Nephron (organoid): ENCODE measurements around the gene BCL11A.
A peak's percentile ranks its signal among the peaks of the same experiment; 100 is the strongest.

Experiments
- H3K27ac Mint-ChIP-seq, 3 experiments: 2 replicates each; pipeline ENCODE4 v1.8.0; 2020; ENCODE audit warnings: mixed read lengths in 3 of 3, mild to moderate bottlenecking in 2 of 3, moderate library complexity in 1 of 3
- H3K27me3 Mint-ChIP-seq: 2 replicates; pipeline ENCODE4 v1.8.0; 2021; ENCODE audit warnings: low read depth, mild to moderate bottlenecking, moderate library complexity, mixed read lengths
- H3K36me3 Mint-ChIP-seq: 2 replicates; pipeline ENCODE4 v1.8.0; 2020; ENCODE audit warnings: low read depth, mixed read lengths
- H3K4me1 Mint-ChIP-seq: 2 replicates; pipeline ENCODE4 v1.8.0; 2020; ENCODE audit warnings: mixed read lengths
- H3K4me3 Mint-ChIP-seq, 3 experiments: 2 replicates each; pipeline ENCODE4 v1.8.0; 2020; ENCODE audit warnings: mild to moderate bottlenecking in 3 of 3, mixed read lengths in 3 of 3, moderate library complexity in 2 of 3
- H3K9me3 Mint-ChIP-seq: 2 replicates; pipeline ENCODE4 v1.8.0; 2020; ENCODE audit warnings: mixed read lengths
- CTCF ChIP-seq, 3 experiments: fragments of 200-600 bp; sonication (generic); IDR thresholded peaks; one replicate each; pipeline ENCODE4 v1.5.0; 2021; ENCODE audit warnings: antibody characterized with exemption in 3 of 3; ENCODE audit not compliant: unreplicated experiment in 3 of 3

The BCL11A gene

GRCh38 chr2:60490441-60490840, 63.0 kb downstream of the BCL11A start:
- Mint-ChIP-seq H3K9me3 (no peaks in the 10 kb centered on the region), H3K4me1 (peaks cover 15% of the 10 kb centered on the region), H3K27ac (no peak overlapping the region), H3K36me3 (peaks cover 27% of the 10 kb centered on the region), H3K4me3 (no peak overlapping the region), H3K27me3 (no peaks in the 10 kb centered on the region)
- TF ChIP-seq CTCF (IDR thresholded peaks at IDR 0.05; ENCODE audit: unreplicated experiment in 3 of 3) = no peak

GRCh38 chr2:60489289-60489688, 64.2 kb downstream of the BCL11A start:
- no peaks in the 10 kb centered on the region for H3K27me3 Mint-ChIP-seq
- no peak for TF ChIP-seq CTCF (IDR thresholded peaks at IDR 0.05; ENCODE audit: unreplicated experiment in 3 of 3)
- H3K27ac Mint-ChIP-seq = no peak overlapping the region

GRCh38 chr2:60488291-60488690, 65.2 kb downstream of the BCL11A start:
- no peaks in the 10 kb centered on the region for H3K27me3 Mint-ChIP-seq

More at GRCh38 chr2:60489289-60489688, 64.2 kb downstream of the BCL11A start:
- no peak overlapping the region for H3K4me3 Mint-ChIP-seq
- no peaks in the 10 kb centered on the region for H3K9me3 Mint-ChIP-seq
- H3K4me1 Mint-ChIP-seq = peaks cover 22% of the 10 kb centered on the region
- H3K36me3 Mint-ChIP-seq = peaks cover 27% of the 10 kb centered on the region

GRCh38 chr2:60487174-60487573, 66.3 kb downstream of the BCL11A start:
- TF ChIP-seq CTCF (IDR thresholded peaks at IDR 0.05; ENCODE audit: unreplicated experiment in 3 of 3) = no peak
- Mint-ChIP-seq H3K36me3 (peaks cover 19% of the 10 kb centered on the region), H3K4me1 (peaks cover 37% of the 10 kb centered on the region), H3K27ac (no peak overlapping the region), H3K27me3 (no peaks in the 10 kb centered on the region), H3K9me3 (no peaks in the 10 kb centered on the region), H3K4me3 (no peak overlapping the region)

More at GRCh38 chr2:60488291-60488690, 65.2 kb downstream of the BCL11A start:
- no peaks in the 10 kb centered on the region for H3K9me3 Mint-ChIP-seq
- no peak overlapping the region for H3K27ac Mint-ChIP-seq
- H3K4me1 Mint-ChIP-seq = peaks cover 26% of the 10 kb centered on the region
- peaks cover 27% of the 10 kb centered on the region for H3K36me3 Mint-ChIP-seq
- no peak overlapping the region for H3K4me3 Mint-ChIP-seq
- no peak for TF ChIP-seq CTCF (IDR thresholded peaks at IDR 0.05; ENCODE audit: unreplicated experiment in 3 of 3)

- no peaks in the 10 kb centered on the region for H3K27me3 Mint-ChIP-seq
- no peaks in the 10 kb centered on the region for H3K9me3 Mint-ChIP-seq
- TF ChIP-seq CTCF (IDR thresholded peaks at IDR 0.05; ENCODE audit: unreplicated experiment in 3 of 3) = no peak
- peaks cover 44% of the 10 kb centered on the region for H3K4me1 Mint-ChIP-seq
- H3K27ac Mint-ChIP-seq = peak overlapping the region in 1 of 3 experiments; percentile 59
- H3K36me3 Mint-ChIP-seq = peaks cover 17% of the 10 kb centered on the region
- H3K4me3 Mint-ChIP-seq = no peak overlapping the region
Measured at GRCh38 chr2:60486551-60486950, 66.9 kb downstream of the BCL11A start.

GRCh38 chr2:60486067-60486466, 67.4 kb downstream of the BCL11A start:
- peaks cover 16% of the 10 kb centered on the region for H3K36me3 Mint-ChIP-seq
- H3K4me3 Mint-ChIP-seq = no peak overlapping the region
- peak overlapping the region; percentile 15 to 59 (median 45) for H3K27ac Mint-ChIP-seq
- peaks cover 49% of the 10 kb centered on the region for H3K4me1 Mint-ChIP-seq
- no peaks in the 10 kb centered on the region for H3K27me3 Mint-ChIP-seq
- no peaks in the 10 kb centered on the region for H3K9me3 Mint-ChIP-seq
- TF ChIP-seq CTCF (IDR thresholded peaks at IDR 0.05; ENCODE audit: unreplicated experiment in 3 of 3) = no peak
